ENCODE measurements around the gene CDC37.
A peak's percentile ranks its signal among the peaks of the same experiment; 100 is the strongest.

GRCh38 chr19:10418235-10418484 is 14.8 kb upstream of the CDC37 start:
- TF ChIP-seq CTCF (IDR thresholded peaks at IDR 0.05) (no peak), IRF1 (CRISPR knock-in tag; IDR thresholded peaks at IDR 0.05) (no peak), MYBL2 (CRISPR knock-in tag; IDR thresholded peaks at IDR 0.05) (peak; percentile 5; the same call in 1 of the 2 replicates), TCF7 (CRISPR knock-in tag; IDR thresholded peaks at IDR 0.05; ENCODE audit: low read depth) (no peak), NR3C1 (CRISPR knock-in tag; conservative IDR thresholded peaks at IDR 0.05; ENCODE audit: low read depth) (no peak), IRF2 (CRISPR knock-in tag; IDR thresholded peaks at IDR 0.05; ENCODE audit: borderline replicate concordance, low read depth) (no peak), HMGXB4 (CRISPR knock-in tag; IDR thresholded peaks at IDR 0.05) (no peak), HMGA2 (CRISPR knock-in tag; IDR thresholded peaks at IDR 0.05) (no peak)
- TF ChIP-seq, protein P1, sequence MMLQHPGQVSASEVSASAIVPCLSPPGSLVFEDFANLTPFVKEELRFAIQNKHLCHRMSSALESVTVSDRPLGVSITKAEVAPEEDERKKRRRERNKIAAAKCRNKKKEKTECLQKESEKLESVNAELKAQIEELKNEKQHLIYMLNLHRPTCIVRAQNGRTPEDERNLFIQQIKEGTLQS (CRISPR knock-in tag; conservative IDR thresholded peaks at IDR 0.05), result no peak
- TF ChIP-seq, protein P2, sequence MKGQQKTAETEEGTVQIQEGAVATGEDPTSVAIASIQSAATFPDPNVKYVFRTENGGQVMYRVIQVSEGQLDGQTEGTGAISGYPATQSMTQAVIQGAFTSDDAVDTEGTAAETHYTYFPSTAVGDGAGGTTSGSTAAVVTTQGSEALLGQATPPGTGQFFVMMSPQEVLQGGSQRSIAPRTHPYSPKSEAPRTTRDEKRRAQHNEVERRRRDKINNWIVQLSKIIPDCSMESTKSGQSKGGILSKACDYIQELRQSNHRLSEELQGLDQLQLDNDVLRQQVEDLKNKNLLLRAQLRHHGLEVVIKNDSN (CRISPR knock-in tag; IDR thresholded peaks at IDR 0.05), result no peak
